Astrocyte of the cerebellum (primary cell): Measurements from ENCODE around the gene TMTC1.

Source experiments
- DNase-seq: peaks from one replicate; pipeline ENCODE4 v3.0.0-alpha.2; 2011; ENCODE audit warnings: low read depth
- H3K4me3 ChIP-seq: 2 replicates; pipeline ENCODE4 v1.5.1; 2011; ENCODE audit warnings: mild to moderate bottlenecking, low read depth, low read length, moderate library complexity
- CTCF ChIP-seq: IDR thresholded peaks from 2 replicates; pipeline ENCODE4 v1.5.1; 2012; ENCODE audit warnings: low read length, low read depth, moderate library complexity, mild to moderate bottlenecking; ENCODE audit errors: missing control alignments
- in situ Hi-C: cut with HindIII; loops from 2 replicates; pipeline ENCODE4 v1.10.0; 2017; ENCODE audit warnings: low sequenced_read_pairs

The TMTC1 gene

DNA sequence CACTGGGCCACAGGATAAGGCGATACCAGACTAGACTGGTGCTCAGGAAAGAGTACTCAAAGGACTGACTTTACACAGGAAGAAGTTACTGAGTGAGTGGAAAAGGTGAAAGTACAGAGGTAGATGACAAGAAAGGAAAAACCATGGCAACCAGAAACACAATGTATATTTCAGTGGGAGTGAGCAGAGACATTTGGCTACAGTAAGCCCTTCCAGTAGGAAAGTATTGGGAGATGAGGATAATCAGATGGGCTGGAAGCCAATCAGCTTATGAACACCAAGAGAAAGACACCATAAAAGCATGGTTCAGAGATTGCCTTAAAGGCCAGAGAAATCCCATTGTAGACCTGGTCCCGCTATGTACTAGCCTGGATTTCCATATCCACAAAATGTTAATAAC, 51.6 kb downstream of the TMTC1 start:
- TF ChIP-seq CTCF, result no peak
- no peak for DNase-seq
- in situ Hi-C loops, result no loop called here
- no peak overlapping the region for H3K4me3 ChIP-seq

DNA sequence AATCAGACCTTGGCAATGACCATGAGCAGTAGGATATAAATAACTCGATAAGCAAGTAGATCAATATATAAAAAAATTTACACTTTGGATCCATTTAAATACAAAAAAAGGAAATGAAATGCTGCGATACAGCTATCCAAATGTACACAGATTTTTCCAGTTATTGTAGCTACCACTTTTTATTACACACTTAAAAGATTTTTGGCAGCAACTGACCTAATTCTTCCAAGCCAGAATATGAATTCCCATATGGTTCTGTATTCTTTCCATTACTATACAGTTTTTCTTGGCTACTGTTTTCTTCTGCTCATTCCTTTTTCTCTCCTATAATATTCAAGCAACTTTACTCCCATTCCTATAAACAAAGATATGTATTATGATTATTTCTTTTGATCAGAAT, 52.2 kb downstream of the TMTC1 start:
- in situ Hi-C loops, result no loop called here
- no peak overlapping the region for H3K4me3 ChIP-seq
- no peak for TF ChIP-seq CTCF
- DNase-seq, result no peak

GRCh38 chr12:29730481-29730880, 53.3 kb downstream of the TMTC1 start:
- in situ Hi-C loops, result no loop called here
- TF ChIP-seq CTCF, result no peak
- no peak overlapping the region for H3K4me3 ChIP-seq
- no peak for DNase-seq

GRCh38 chr12:29728030-29728429, 55.7 kb downstream of the TMTC1 start:
- H3K4me3 ChIP-seq, result no peak overlapping the region
- no peak for TF ChIP-seq CTCF
- in situ Hi-C loops, result no loop called here
- no peak for DNase-seq

GRCh38 chr12:29726741-29727348, 56.9 kb downstream of the TMTC1 start:
- H3K4me3 ChIP-seq, result no peak overlapping the region
- in situ Hi-C loops, result no loop called here
- DNase-seq, result no peak
- no peak for TF ChIP-seq CTCF

GRCh38 chr12:29726321-29726692, 57.4 kb downstream of the TMTC1 start:
- in situ Hi-C loops, result no loop called here
- peak; percentile 40 for DNase-seq
- no peak for TF ChIP-seq CTCF
- H3K4me3 ChIP-seq, result no peak overlapping the region
